Caco-2 (cell line): Measurements from ENCODE around the gene DACT1. TPM values are rescaled to one million over a fixed set of nuclear protein-coding genes. Genes with fewer than 3 reads are reported as not detected.

ENCODE experiments used
- BruUV-seq: library from RNA; stranded (reverse); fragments of 400-500 nt; replicated peaks from 2 replicates; lab custom pipeline; 2021; lab: Mats Ljungman, UMichigan
- CTCF ChIA-PET: fragments of 300-600 bp; sonication (Branson Sonifier 250); formaldehyde crosslinking; loops from one replicate; lab custom pipeline; 2022; ENCODE audit warnings: antibody characterized with exemption; lab: Charles Lee
- POLR2A ChIA-PET: fragments of 300-600 bp; sonication (Branson Sonifier 250); formaldehyde crosslinking; loops from one replicate; lab custom pipeline; 2022; ENCODE audit warnings: antibody characterized with exemption; lab: Charles Lee
- DNase-seq, 2 experiments: peaks; one replicate each; pipeline versions ENCODE4 v3.0.0 to v3.0.0-alpha.2; 2020 to 2022
- H3K27me3 ChIP-seq: replicated peaks from 2 replicates; pipeline ENCODE4 v1.6.0; 2011; ENCODE audit warnings: low read length; ENCODE audit not compliant: control insufficient read depth, insufficient read depth
- H3K36me3 ChIP-seq: 2 replicates; pipeline ENCODE4 v1.5.1; 2011; ENCODE audit warnings: low read length; ENCODE audit not compliant: control insufficient read depth, insufficient read depth
- H3K4me1 ChIP-seq: fragments of 250-450 bp; sonication (Bioruptor Pico); 2 replicates; pipeline ENCODE4 v1.5.1; 2020; ENCODE audit warnings: mild to moderate bottlenecking
- H3K4me3 ChIP-seq: 2 replicates; pipeline ENCODE4 v1.5.1; 2011; ENCODE audit warnings: low read depth, mild to moderate bottlenecking, control low read depth, low read length
- H3K9me3 ChIP-seq: fragments of 250-450 bp; sonication (Bioruptor Pico); 2 replicates; pipeline ENCODE4 v1.5.1; 2020; ENCODE audit warnings: mild to moderate bottlenecking, moderate library complexity
- H3K27ac Mint-ChIP-seq: one replicate; pipeline ENCODE4 v1.8.0; 2022; ENCODE audit warnings: mixed read lengths; ENCODE audit not compliant: unreplicated experiment
- H3K27me3 Mint-ChIP-seq: one replicate; pipeline ENCODE4 v1.8.0; 2022; ENCODE audit warnings: mixed read lengths; ENCODE audit not compliant: insufficient read depth, unreplicated experiment
- H3K36me3 Mint-ChIP-seq: one replicate; pipeline ENCODE4 v1.8.0; 2022; ENCODE audit warnings: mild to moderate bottlenecking, mixed read lengths; ENCODE audit not compliant: insufficient read depth, unreplicated experiment
- H3K4me1 Mint-ChIP-seq: one replicate; pipeline ENCODE4 v1.8.0; 2022; ENCODE audit warnings: low read depth, mixed read lengths; ENCODE audit not compliant: unreplicated experiment
- H3K4me3 Mint-ChIP-seq: one replicate; pipeline ENCODE4 v1.8.0; 2022; ENCODE audit warnings: mild to moderate bottlenecking, moderate library complexity, mixed read lengths; ENCODE audit not compliant: unreplicated experiment
- H3K9me3 Mint-ChIP-seq: one replicate; pipeline ENCODE4 v1.8.0; 2022; ENCODE audit warnings: mixed read lengths; ENCODE audit not compliant: unreplicated experiment
- intact Hi-C: fragments of 100-400 bp; cut with micrococcal nuclease; formaldehyde crosslinking; loops from one replicate; pipeline ENCODE4 v1.10.0; 2022; ENCODE audit not compliant: unreplicated experiment
- total RNA-seq: library from RNA; stranded (reverse); gene quantifications from 2 replicates; pipeline ENCODE4 v1.2.3, GENCODE V29; 2022
- TF ChIP-seq, protein P1 (sequence below), 2 experiments: fragments of 200-600 bp in 1 of 2; IDR thresholded peaks; 1 replicate in 1 of 2; 2 replicates in 1 of 2; pipeline versions ENCODE4 v1.5.1 to v1.8.0; 2011 to 2022; ENCODE audit warnings: antibody characterized with exemption in 1 of 2, control low read depth in 1 of 2, inconsistent platforms in 1 of 2, low read depth in 1 of 2, low read length in 1 of 2, mild to moderate bottlenecking in 1 of 2, moderate library complexity in 1 of 2; ENCODE audit not compliant: insufficient read depth in 1 of 2, severe bottlenecking in 1 of 2, unreplicated experiment in 1 of 2

The DACT1 gene
- total RNA-seq, 1 experiment from 2014 or later = 0.23 TPM

DNA sequence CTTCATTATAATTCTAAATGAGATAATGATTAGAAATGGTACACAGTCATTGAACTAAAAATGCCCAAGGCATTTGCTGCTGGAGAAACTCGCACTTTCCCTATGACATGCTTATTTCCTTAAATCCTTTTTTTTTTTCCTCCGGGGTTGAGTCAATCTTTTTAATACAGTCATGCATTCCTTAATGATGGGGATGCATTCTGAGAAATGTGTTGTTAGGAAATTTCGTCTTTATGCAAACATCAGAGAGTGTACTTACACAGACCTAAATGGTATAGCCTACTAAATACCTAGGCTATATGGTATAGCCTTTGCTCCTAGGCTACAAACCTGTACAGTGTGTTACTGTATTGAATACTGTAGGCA, 29.8 kb upstream of the DACT1 start:
- ChIA-PET CTCF (no interaction called here), POLR2A (no interaction called here)
- no peak for DNase-seq
- no peaks in the 10 kb centered on the region for H3K9me3 Mint-ChIP-seq
- intact Hi-C loops = no loop called here
- H3K4me3 Mint-ChIP-seq = no peak overlapping the region
- BruUV-seq = no TSS peak
- Histone ChIP-seq H3K4me3 (no peak overlapping the region), H3K4me1 (no peaks in the 10 kb centered on the region), H3K9me3 (no peaks in the 10 kb centered on the region), H3K27me3 (no peaks in the 10 kb centered on the region), H3K36me3 (no peaks in the 10 kb centered on the region)
- no peak overlapping the region for H3K27ac Mint-ChIP-seq
- TF ChIP-seq, protein P1, sequence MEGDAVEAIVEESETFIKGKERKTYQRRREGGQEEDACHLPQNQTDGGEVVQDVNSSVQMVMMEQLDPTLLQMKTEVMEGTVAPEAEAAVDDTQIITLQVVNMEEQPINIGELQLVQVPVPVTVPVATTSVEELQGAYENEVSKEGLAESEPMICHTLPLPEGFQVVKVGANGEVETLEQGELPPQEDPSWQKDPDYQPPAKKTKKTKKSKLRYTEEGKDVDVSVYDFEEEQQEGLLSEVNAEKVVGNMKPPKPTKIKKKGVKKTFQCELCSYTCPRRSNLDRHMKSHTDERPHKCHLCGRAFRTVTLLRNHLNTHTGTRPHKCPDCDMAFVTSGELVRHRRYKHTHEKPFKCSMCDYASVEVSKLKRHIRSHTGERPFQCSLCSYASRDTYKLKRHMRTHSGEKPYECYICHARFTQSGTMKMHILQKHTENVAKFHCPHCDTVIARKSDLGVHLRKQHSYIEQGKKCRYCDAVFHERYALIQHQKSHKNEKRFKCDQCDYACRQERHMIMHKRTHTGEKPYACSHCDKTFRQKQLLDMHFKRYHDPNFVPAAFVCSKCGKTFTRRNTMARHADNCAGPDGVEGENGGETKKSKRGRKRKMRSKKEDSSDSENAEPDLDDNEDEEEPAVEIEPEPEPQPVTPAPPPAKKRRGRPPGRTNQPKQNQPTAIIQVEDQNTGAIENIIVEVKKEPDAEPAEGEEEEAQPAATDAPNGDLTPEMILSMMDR (IDR thresholded peaks at IDR 0.05; ENCODE audit: insufficient read depth in 1 of 2, low read depth in 1 of 2, low read length in 1 of 2, severe bottlenecking in 1 of 2, unreplicated experiment in 1 of 2) = no peak
- H3K27me3 Mint-ChIP-seq = peaks cover 3% of the 10 kb centered on the region
- no peaks in the 10 kb centered on the region for H3K36me3 Mint-ChIP-seq
- H3K4me1 Mint-ChIP-seq = no peaks in the 10 kb centered on the region

DNA sequence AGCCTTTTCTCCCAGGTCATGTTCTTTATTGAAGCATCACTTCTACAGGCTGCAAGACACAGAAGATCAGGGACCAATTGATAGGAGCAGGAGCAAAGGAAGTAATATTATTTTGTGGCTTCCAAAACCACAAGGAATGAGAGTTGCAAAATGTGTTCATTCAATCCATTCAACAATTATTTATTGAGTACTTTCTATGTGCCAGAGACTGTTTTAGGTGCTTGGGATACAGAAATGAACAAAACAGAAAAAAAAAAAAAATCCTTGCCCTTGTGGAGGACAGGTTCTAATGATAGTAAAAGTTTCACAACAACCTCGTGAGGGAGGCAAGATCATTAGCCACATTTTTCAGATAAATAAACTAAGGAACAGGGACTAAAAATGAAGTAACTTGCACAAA, 20.1 kb upstream of the DACT1 start:
- H3K36me3 Mint-ChIP-seq = no peaks in the 10 kb centered on the region
- TF ChIP-seq, protein P1 (IDR thresholded peaks at IDR 0.05; ENCODE audit: insufficient read depth in 1 of 2, low read depth in 1 of 2, low read length in 1 of 2, severe bottlenecking in 1 of 2, unreplicated experiment in 1 of 2) = no peak
- no peaks in the 10 kb centered on the region for H3K4me1 Mint-ChIP-seq
- no peak overlapping the region for H3K4me3 Mint-ChIP-seq
- no TSS peak for BruUV-seq
- H3K27ac Mint-ChIP-seq = no peak overlapping the region
- H3K27me3 ChIP-seq = no peaks in the 10 kb centered on the region
- no peaks in the 10 kb centered on the region for H3K36me3 ChIP-seq
- intact Hi-C loops = no loop called here
- H3K4me3 ChIP-seq = no peak overlapping the region
- H3K9me3 Mint-ChIP-seq = no peaks in the 10 kb centered on the region
- H3K4me1 ChIP-seq = no peaks in the 10 kb centered on the region
- CTCF ChIA-PET = no interaction called here
- no peak for DNase-seq
- no peaks in the 10 kb centered on the region for H3K9me3 ChIP-seq
- POLR2A ChIA-PET = no interaction called here
- H3K27me3 Mint-ChIP-seq = peaks cover 2% of the 10 kb centered on the region

DNA sequence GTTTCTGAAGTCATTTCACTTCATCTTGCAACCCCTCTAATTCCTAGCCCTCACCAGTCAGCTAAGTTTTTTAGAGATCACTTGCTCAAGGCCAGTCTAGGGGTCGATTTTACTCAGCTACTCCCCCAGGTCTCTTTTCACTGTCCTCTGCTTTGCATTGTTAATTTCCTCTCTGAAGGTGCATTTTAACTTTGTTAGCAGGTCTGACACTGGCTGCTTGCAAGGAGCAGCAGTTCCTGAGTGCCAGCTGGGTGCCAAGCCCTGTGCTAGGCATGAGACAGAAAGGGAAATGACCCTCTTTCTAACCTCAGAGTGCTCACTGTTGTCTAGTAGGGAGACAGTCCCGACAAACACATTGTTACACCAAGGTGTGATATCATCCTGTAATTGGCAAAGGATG, 17.8 kb upstream of the DACT1 start:
- H3K36me3 Mint-ChIP-seq = no peaks in the 10 kb centered on the region
- no TSS peak for BruUV-seq
- H3K27me3 Mint-ChIP-seq = peaks cover 2% of the 10 kb centered on the region
- no peaks in the 10 kb centered on the region for H3K36me3 ChIP-seq
- H3K27me3 ChIP-seq = no peaks in the 10 kb centered on the region
- H3K27ac Mint-ChIP-seq = no peak overlapping the region
- H3K4me1 Mint-ChIP-seq = no peaks in the 10 kb centered on the region
- no peak for DNase-seq
- H3K9me3 ChIP-seq = no peaks in the 10 kb centered on the region
- CTCF ChIA-PET = no interaction called here
- H3K9me3 Mint-ChIP-seq = no peaks in the 10 kb centered on the region
- no peak overlapping the region for H3K4me3 Mint-ChIP-seq
- H3K4me3 ChIP-seq = no peak overlapping the region
- no peaks in the 10 kb centered on the region for H3K4me1 ChIP-seq
- TF ChIP-seq, protein P1 (IDR thresholded peaks at IDR 0.05; ENCODE audit: insufficient read depth in 1 of 2, low read depth in 1 of 2, low read length in 1 of 2, severe bottlenecking in 1 of 2, unreplicated experiment in 1 of 2) = no peak
- POLR2A ChIA-PET = no interaction called here
- intact Hi-C loops = no loop called here
